Stimulated activated CD8-positive, alpha-beta memory T cell treated with anti-CD3 and anti-CD28 coated beads, Interleukin-2, amount 100 ng/mL, for 1 hour (primary cell): ENCODE results near the gene FBLN1.
"Not testable (repeated sequence)": the region's sequence is repeated elsewhere in the genome, so short reads cannot be mapped to it uniquely, and the experiment has no call there.

ENCODE experiments used
- DNase-seq, 2 donors: peaks; one replicate each; pipeline ENCODE4 v3.0.0-alpha.2; 2020; ENCODE audit warnings: low read depth in 2 of 2

The FBLN1 gene

DNA sequence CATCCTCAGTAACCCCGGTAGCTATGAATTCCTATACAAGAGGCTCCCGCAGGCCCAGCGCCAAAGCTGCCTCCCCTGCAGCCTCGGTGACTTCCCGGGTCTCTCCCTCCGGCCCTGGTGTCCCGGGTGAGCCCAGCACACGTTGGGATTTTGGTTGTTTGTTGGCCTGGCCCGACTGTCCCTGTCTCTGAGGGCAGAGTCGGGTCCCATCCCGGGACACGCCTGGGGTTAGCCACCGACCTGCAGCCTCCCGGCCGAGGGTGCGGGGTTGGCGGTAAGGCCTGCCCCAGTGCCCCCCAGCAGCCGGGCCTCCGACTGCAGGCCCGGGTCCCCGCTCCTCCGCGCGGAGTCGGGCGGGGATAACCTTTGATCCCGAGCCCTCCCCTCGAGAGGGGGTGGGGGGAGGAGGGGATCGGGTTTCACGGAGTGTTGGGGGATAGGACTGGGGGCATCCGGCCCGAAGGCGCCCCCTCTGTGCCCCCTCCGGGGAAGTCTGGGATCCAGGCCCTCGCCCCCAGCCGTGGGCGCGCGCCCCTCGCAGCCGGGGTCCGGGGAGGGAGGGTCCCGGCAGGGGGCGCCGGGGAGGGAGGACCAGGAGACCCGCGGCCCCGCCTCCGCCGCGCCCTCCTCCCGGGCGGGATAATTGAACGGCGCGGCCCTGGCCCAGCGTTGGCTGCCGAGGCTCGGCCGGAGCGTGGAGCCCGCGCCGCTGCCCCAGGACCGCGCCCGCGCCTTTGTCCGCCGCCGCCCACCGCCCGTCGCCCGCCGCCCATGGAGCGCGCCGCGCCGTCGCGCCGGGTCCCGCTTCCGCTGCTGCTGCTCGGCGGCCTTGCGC, at the start of gene FBLN1:
Gene FBLN1 (plus strand): TSS at position 669 of the 835 bp plus-strand sequence. CDS start 103 bp downstream, at position 772.
- no peak for DNase-seq

DNA sequence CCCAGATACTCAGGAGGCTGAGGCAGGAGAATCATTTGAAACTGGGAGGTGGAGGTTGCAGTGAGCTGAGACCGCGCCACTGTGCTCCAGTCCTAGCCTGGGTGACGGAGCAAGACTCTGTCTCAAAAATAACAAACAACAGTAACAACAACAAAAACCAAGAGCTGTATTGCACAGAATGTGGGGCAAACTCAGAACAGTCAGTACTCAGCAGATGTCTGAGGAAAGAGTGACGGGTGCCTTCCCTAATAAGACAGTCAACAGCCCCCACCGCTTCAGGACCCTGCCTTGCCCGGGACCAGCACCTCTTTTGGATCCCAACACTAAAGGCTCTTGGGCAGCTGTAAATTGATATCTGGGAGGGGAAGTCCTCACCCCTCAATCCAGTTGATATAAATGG, 48.9 kb upstream of the FBLN1 start:
- DNase-seq: no peak

DNA sequence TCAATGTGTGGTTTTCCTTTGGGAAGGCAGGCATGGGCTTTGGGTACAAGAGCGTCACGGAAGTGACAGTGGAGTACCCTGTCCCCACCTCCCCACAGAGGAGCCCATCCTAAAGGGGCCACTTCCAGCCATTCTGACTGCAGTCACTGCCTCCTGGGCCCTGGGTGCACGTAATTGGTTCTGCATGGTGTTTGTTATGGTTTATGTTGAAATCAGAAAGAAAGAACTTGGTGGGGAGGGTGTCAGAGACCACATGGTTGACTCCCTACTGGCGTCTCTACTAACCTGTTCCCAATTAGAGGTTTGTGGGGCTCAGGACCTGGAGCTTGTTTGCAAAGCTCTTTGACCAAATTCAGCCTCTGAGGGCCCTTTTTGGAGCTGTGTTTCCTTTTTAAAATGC, 48.4 kb upstream of the FBLN1 start:
- DNase-seq: no peak

GRCh38 chr22:45455212-45455611, 47.5 kb upstream of the FBLN1 start:
- no peak for DNase-seq

DNA sequence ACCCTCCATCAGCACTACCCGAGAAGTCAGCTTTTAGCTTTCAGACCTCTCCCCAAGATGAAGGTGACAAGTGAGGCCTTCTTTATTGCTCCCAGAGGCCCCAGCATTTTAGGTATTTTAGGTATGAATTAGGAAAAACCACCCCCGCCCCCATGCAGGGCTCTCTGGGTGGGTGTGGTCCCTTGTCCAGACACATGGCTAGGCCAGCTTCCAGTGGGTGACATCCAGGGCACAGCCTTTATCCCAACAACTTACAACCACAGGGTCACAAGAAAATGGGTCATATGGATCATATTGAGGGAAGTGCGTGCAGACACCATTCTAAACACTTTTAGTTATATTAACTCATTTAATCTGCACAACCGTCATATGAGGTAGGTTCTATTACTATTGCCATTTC, 47.1 kb upstream of the FBLN1 start:
- no peak for DNase-seq

- DNase-seq: no peak
Observed at GRCh38 chr22:45456811-45457210, 45.9 kb upstream of the FBLN1 start.

GRCh38 chr22:45458532-45458931, 44.2 kb upstream of the FBLN1 start:
- DNase-seq: no peak

DNA sequence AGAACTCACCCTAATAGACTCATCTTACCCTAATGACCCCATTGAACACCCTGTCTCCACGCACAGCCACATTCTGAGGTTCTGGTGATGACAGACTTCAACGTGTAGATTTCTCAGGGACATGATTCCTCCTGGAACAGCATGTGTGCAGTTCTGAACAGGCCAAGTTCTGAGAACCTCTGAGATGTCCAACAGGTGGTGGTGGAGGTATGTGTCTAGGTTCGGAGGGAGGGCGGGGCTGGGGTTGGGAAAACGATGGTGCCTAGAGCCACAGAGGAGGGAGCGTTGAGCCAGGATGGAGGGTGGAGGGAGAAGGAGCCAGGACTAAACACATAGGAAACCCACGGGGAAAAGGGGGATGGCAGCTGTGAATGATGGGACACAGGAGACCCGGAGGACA, 43.4 kb upstream of the FBLN1 start:
- no peak for DNase-seq

DNA sequence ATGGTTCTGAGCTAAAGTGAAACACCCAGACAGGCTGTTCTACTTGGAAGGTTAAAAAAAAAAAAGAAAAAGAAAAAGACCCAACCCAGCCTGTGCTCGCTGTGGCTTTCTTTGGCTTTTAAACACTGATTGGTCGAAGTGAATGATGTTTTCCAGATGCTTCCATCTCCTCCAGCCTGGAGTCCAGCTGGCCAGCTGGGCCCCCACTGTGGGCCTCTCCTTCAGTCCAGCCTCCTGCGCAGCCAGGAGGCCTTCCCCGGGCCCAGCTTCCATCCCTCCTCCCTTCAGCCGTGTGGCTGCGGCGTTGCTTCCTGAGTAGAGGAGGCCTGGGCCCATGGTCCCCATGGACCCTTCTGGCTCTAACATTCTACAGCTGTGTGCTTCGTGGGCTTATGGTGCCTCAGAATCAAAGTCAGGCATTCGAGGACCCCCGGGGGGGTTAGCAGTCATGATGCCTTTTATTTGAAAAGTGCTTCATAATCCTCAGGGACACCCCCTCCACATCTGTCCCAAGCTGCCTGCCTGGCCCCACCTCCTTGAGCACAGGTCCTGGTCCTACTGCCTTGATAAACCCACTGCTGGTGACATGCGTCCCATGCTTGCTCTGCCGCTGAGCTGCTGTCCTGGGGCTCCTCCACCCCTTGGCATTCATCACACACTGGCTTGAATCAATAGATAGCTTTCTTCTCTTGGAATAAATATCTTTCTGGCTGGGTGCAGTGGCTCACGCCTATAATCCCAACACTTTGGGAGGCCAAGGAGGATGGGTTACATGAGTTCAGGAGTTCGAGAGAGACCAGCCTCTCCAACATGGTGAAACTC, 42.2 kb upstream of the FBLN1 start:
- DNase-seq: no peak

- DNase-seq: no peak
Observed at GRCh38 chr22:45462034-45462655, 40.5 kb upstream of the FBLN1 start.

- DNase-seq: not testable (repeated sequence)
Observed at GRCh38 chr22:45463691-45464090, 39.0 kb upstream of the FBLN1 start.

- DNase-seq: no peak
Observed at GRCh38 chr22:45465633-45466032, 37.0 kb upstream of the FBLN1 start.

- no peak for DNase-seq
Observed at GRCh38 chr22:45468872-45469271, 33.8 kb upstream of the FBLN1 start.

- no peak for DNase-seq
Observed at GRCh38 chr22:45469281-45470073, 33.2 kb upstream of the FBLN1 start.

DNA sequence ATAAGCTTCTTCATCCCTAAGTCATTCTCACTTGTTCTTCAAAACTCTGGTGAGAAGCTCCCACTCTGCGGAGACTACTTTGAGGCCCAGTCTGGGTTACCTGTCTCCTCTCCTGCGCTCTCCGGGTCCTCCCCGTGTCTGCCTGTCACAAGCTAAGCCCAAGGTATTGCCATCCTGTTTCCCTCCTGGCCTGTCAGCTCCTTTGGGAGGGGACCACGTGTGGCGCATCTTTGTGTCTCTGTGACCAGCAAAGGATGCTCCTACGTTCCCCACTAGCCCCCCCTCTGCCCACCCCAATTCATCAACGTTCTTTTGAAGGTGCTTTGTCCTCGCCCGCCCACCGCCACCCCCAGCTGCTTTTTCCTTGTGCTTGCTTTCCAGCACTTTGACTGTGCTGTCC, 31.8 kb upstream of the FBLN1 start:
- no peak for DNase-seq

GRCh38 chr22:45472426-45472825, 30.3 kb upstream of the FBLN1 start:
- no peak for DNase-seq

- no peak for DNase-seq
Observed at GRCh38 chr22:45473626-45474237, 29.0 kb upstream of the FBLN1 start.

- DNase-seq: no peak
Observed at GRCh38 chr22:45475063-45475747, 27.5 kb upstream of the FBLN1 start.

DNA sequence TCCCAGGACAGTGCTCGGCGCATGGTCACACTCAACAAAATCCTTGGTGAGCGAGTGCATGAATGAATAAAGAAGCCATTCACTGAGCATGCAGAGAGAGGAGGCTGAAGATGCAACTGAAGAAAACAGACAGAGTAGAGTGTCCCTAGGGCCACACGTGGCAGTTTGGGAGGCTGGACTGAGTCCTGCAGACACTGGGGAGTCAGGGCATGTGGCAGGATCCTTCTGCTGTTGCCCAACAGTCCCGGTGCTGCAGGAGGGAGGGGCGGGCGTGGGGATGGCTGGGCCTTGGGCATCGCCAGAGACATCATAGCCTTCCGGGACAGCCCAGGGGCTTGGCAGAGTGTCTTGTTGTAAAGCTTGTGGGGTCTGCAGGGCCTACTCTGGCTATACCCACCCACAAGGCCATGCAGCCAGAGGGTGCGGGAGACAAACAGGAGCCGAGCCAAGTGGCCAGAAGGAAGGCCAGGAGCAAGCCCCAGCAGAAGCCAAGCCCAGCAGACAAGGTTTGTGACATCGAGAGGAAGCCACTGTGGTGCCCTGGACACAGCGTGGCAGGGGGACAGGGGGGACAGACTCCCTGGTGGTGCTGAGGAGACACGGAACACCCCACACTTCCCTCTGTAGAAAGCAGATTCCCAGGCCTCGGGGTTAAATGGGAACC, 26.7 kb upstream of the FBLN1 start:
- no peak for DNase-seq

DNA sequence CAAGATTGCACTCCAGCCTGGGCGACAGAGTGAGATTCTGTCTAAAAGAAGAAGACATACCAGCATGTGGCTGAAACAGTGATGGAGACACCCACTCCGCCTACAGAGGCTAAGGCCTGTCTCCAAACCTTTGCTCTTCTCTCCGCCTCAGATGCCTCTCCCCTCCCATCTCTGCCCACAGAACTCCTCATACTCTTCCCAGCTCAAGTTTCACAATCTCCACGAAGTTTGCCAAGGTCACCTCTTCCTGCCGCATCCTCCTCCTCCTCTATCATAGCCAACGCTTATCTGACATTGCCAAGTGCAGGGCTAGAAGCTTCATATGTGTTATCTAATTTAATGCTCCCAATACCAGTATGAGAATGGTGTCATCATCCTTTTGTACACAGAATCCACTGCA, 25.9 kb upstream of the FBLN1 start:
- no peak for DNase-seq
